PC-9 (cell line): ENCODE data around the gene PAK6. TPM values are rescaled to one million over a fixed set of nuclear protein-coding genes. Genes with fewer than 3 reads are reported as not detected.

ENCODE experiments used
- BruUV-seq: library from RNA; stranded (reverse); fragments of 400-500 nt; replicated peaks from 2 replicates; lab custom pipeline; 2021; lab: Mats Ljungman, UMichigan
- CTCF ChIA-PET: fragments of 300-600 bp; sonication (Branson Sonifier 250); formaldehyde crosslinking; loops from one replicate; lab custom pipeline; 2022; ENCODE audit warnings: antibody characterized with exemption; lab: Charles Lee
- POLR2A ChIA-PET: fragments of 300-600 bp; sonication (Branson Sonifier 250); formaldehyde crosslinking; loops from one replicate; lab custom pipeline; 2022; ENCODE audit warnings: antibody characterized with exemption; ENCODE audit not compliant: unreplicated experiment; lab: Charles Lee
- DNase-seq, 2 experiments: peaks; one replicate each; pipeline versions ENCODE4 v3.0.0 to v3.0.0-alpha.2; 2015 to 2022; ENCODE audit warnings: mixed read lengths in 1 of 2
- H2AFZ ChIP-seq: fragments of 200-600 bp; sonication (generic); 2 replicates; pipeline ENCODE4 v1.8.1; 2017; ENCODE audit warnings: antibody characterized with exemption
- H3F3A ChIP-seq: fragments of 200-600 bp; sonication (generic); 2 replicates; pipeline ENCODE4 v1.8.1; 2017; ENCODE audit warnings: antibody characterized with exemption, mild to moderate bottlenecking, low read depth; ENCODE audit not compliant: insufficient read depth
- H3K27ac ChIP-seq: fragments of 200-600 bp; sonication (generic); 2 replicates; pipeline ENCODE4 v1.6.1; 2016; ENCODE audit warnings: mixed run types
- H3K27me3 ChIP-seq: fragments of 200-600 bp; sonication (generic); 2 replicates; pipeline ENCODE4 v1.6.1; 2016; ENCODE audit warnings: low read depth, mixed run types; ENCODE audit not compliant: insufficient read depth
- H3K36me3 ChIP-seq: fragments of 200-600 bp; sonication (generic); 2 replicates; pipeline ENCODE4 v1.6.1; 2016; ENCODE audit warnings: low read depth, mixed run types
- H3K4me1 ChIP-seq: fragments of 200-600 bp; sonication (generic); replicated peaks from 2 replicates; pipeline ENCODE4 v1.6.1; 2016; ENCODE audit warnings: mixed run types; ENCODE audit not compliant: insufficient read depth
- H3K4me2 ChIP-seq: fragments of 200-600 bp; sonication (generic); 2 replicates; pipeline ENCODE4 v1.6.1; 2017; ENCODE audit warnings: mixed run types
- H3K4me3 ChIP-seq: fragments of 200-600 bp; sonication (generic); 2 replicates; pipeline ENCODE4 v1.6.1; 2016; ENCODE audit warnings: mixed run types
- H3K79me2 ChIP-seq: fragments of 200-600 bp; sonication (generic); 2 replicates; pipeline ENCODE4 v1.6.1; 2017; ENCODE audit warnings: low read depth, mixed run types
- H3K9me2 ChIP-seq: fragments of 200-600 bp; sonication (generic); 2 replicates; pipeline ENCODE4 v1.8.1; 2017; ENCODE audit warnings: mild to moderate bottlenecking; ENCODE audit not compliant: insufficient read depth
- H3K9me3 ChIP-seq: fragments of 200-600 bp; sonication (generic); 2 replicates; pipeline ENCODE4 v1.8.1; 2016; ENCODE audit warnings: low read depth; ENCODE audit not compliant: insufficient read depth
- H4K20me1 ChIP-seq: fragments of 200-600 bp; sonication (generic); 2 replicates; pipeline ENCODE4 v1.8.1; 2017; ENCODE audit not compliant: insufficient read depth
- CTCF ChIP-seq: fragments of 200-600 bp; sonication (generic); conservative IDR thresholded peaks from 2 replicates; pipeline ENCODE4 v1.6.1; 2017; ENCODE audit warnings: mixed run types, antibody characterized with exemption, mild to moderate bottlenecking, moderate library complexity
- EZH2 ChIP-seq: fragments of 200-600 bp; sonication (generic); IDR thresholded peaks from 2 replicates; pipeline ENCODE4 v1.8.0; 2017; ENCODE audit warnings: antibody characterized with exemption, low read depth
- intact Hi-C: fragments of 100-400 bp; cut with micrococcal nuclease; formaldehyde crosslinking; loops from one replicate; pipeline ENCODE4 v1.10.0; 2022; ENCODE audit not compliant: unreplicated experiment
- total RNA-seq: library from RNA; stranded (reverse); gene quantifications from 2 replicates; pipeline ENCODE4 v1.2.3, GENCODE V29; 2021

PAK6 gene
- total RNA-seq, 1 experiment from 2014 or later: 10.7 TPM

- DNase-seq: no peak
- Histone ChIP-seq H2AFZ (no peak overlapping the region), H3F3A (peaks cover 5% of the 10 kb centered on the region), H3K36me3 (no peaks in the 10 kb centered on the region), H3K4me3 (no peak overlapping the region), H3K4me2 (no peak overlapping the region), H3K4me1 (peaks cover 9% of the 10 kb centered on the region), H3K27me3 (no peaks in the 10 kb centered on the region), H3K27ac (no peak overlapping the region), H3K9me3 (no peaks in the 10 kb centered on the region), H4K20me1 (no peaks in the 10 kb centered on the region), H3K9me2 (no peaks in the 10 kb centered on the region), H3K79me2 (no peaks in the 10 kb centered on the region)
- TF ChIP-seq CTCF (no peak), EZH2 (no peak)
- intact Hi-C loops: loop anchor here (1.0 kb wide), 1 partner anchor 32 kb away; no protein-coding TSS in a partner anchor
- BruUV-seq: no TSS peak
- CTCF ChIA-PET: interaction anchor here (0.6 kb wide), 2 partner anchors 11 to 64 kb away, joined by 5 to 8 read pairs; no protein-coding TSS in a partner anchor
- POLR2A ChIA-PET: no interaction called here
Observed at GRCh38 chr15:40310993-40311392, 72.1 kb downstream of the PAK6 start.

GRCh38 chr15:40312370-40313158 is 73.7 kb downstream of the PAK6 start:
- ChIA-PET POLR2A (no interaction called here), CTCF (interaction anchor here (1.3 kb wide), 2 partner anchors 11 to 33 kb away, joined by 5 to 6 read pairs; partner anchors contain the start of gene INAFM2)
- no peak overlapping the region for H3K27ac ChIP-seq
- no peaks in the 10 kb centered on the region for H3K27me3 ChIP-seq
- intact Hi-C loops: no loop called here
- no peak overlapping the region for H3K4me3 ChIP-seq
- H3K9me2 ChIP-seq: no peaks in the 10 kb centered on the region
- peaks cover 5% of the 10 kb centered on the region for H3F3A ChIP-seq
- H3K9me3 ChIP-seq: no peaks in the 10 kb centered on the region
- no peak overlapping the region for H3K4me2 ChIP-seq
- no peak for TF ChIP-seq CTCF
- no peak for TF ChIP-seq EZH2
- H3K36me3 ChIP-seq: no peaks in the 10 kb centered on the region
- H2AFZ ChIP-seq: no peak overlapping the region
- no TSS peak for BruUV-seq
- DNase-seq: no peak
- H4K20me1 ChIP-seq: no peaks in the 10 kb centered on the region
- H3K4me1 ChIP-seq: peaks cover 9% of the 10 kb centered on the region
- H3K79me2 ChIP-seq: no peaks in the 10 kb centered on the region

- H3K9me3 ChIP-seq: no peaks in the 10 kb centered on the region
- H4K20me1 ChIP-seq: no peaks in the 10 kb centered on the region
- no peaks in the 10 kb centered on the region for H3K9me2 ChIP-seq
- POLR2A ChIA-PET: interaction anchor here (0.5 to 0.7 kb wide), 3 partner anchors 28 to 195 kb away, joined by 3 to 4 read pairs (median 4); no protein-coding TSS in a partner anchor
- peaks cover 9% of the 10 kb centered on the region for H3K4me1 ChIP-seq
- intact Hi-C loops: no loop called here
- BruUV-seq: no TSS peak
- H3K27ac ChIP-seq: no peak overlapping the region
- peak overlapping the region; percentile 50; the same call in 1 of the 2 replicates for H3K4me2 ChIP-seq
- peaks cover 5% of the 10 kb centered on the region for H3F3A ChIP-seq
- no peaks in the 10 kb centered on the region for H3K27me3 ChIP-seq
- H2AFZ ChIP-seq: no peak overlapping the region
- CTCF ChIA-PET: interaction anchor here (0.6 to 1.3 kb wide), 5 partner anchors 9 to 258 kb away, joined by 3 to 6 read pairs (median 5); partner anchors contain the start of gene INAFM2
- no peaks in the 10 kb centered on the region for H3K79me2 ChIP-seq
- H3K36me3 ChIP-seq: no peaks in the 10 kb centered on the region
- TF ChIP-seq EZH2 (no peak), CTCF (no peak)
- no peak overlapping the region for H3K4me3 ChIP-seq
- peak; percentile 42 to 53 for DNase-seq
Observed at GRCh38 chr15:40313531-40314398, 74.9 kb downstream of the PAK6 start.
